Breast epithelium (tissue), 4 donors: ENCODE results near the gene RSPH9. TPM values are rescaled to one million over a fixed set of nuclear protein-coding genes. Genes with fewer than 3 reads are reported as not detected.

Experiments used
- DNase-seq, 2 donors: peaks; one replicate each; pipeline ENCODE4 v3.0.0-alpha.2; 2019; ENCODE audit warnings: low spot score in 2 of 2
- H3K27ac ChIP-seq, 2 donors: fragments of 200-600 bp; sonication (generic) in 1 of 2; one replicate each; pipeline ENCODE4 v1.5.1; 2016 to 2019; ENCODE audit warnings: mild to moderate bottlenecking in 1 of 2
- H3K27me3 ChIP-seq, 2 donors: fragments of 200-600 bp; sonication (generic) in 1 of 2; one replicate each; pipeline versions ENCODE4 v1.5.1 to v1.6.0; 2017 to 2019; ENCODE audit warnings: control low read depth in 1 of 2, mild to moderate bottlenecking in 1 of 2
- H3K36me3 ChIP-seq: fragments of 200-600 bp; one replicate; pipeline ENCODE4 v1.5.1; 2019
- H3K4me1 ChIP-seq, 2 donors: fragments of 200-600 bp; sonication (generic); one replicate each; pipeline ENCODE4 v1.5.1; 2016 to 2019; ENCODE audit warnings: control low read depth in 1 of 2
- H3K4me3 ChIP-seq, 3 donors: fragments of 200-600 bp; sonication (generic); 1 replicate in 2 of 3; 2 replicates in 1 of 3; pipeline ENCODE4 v1.5.1; 2016 to 2019; ENCODE audit warnings: mild to moderate bottlenecking in 3 of 3, moderate library complexity in 2 of 3
- H3K9me3 ChIP-seq, 2 donors: fragments of 200-600 bp; sonication (generic) in 1 of 2; one replicate each; pipeline ENCODE4 v1.5.1; 2016 to 2019; ENCODE audit warnings: control low read depth in 1 of 2
- POLR2A ChIP-seq: fragments of 450-650 bp; IDR thresholded peaks from one replicate; pipeline ENCODE4 v1.6.1; 2016; ENCODE audit warnings: antibody characterized with exemption, mild to moderate bottlenecking, moderate library complexity
- POLR2AphosphoS5 ChIP-seq, 3 donors: sonication (generic); formaldehyde crosslinking; IDR thresholded peaks; one replicate each; pipeline ENCODE4 v1.6.1; 2017; ENCODE audit warnings: antibody characterized with exemption in 3 of 3
- intact Hi-C: fragments of 100-400 bp; cut with DNase I; formaldehyde crosslinking; loops from one replicate; pipeline ENCODE4 v1.15.1; 2023; ENCODE audit warnings: low total_unique reads
- total RNA-seq, 3 donors: library from RNA; depleted of rRNA; stranded (reverse); fragments of >200 nt; gene quantifications; one replicate each; pipeline ENCODE4 v1.1.0, GENCODE V29; 2016
- TF ChIP-seq, protein P1 (sequence below), 3 donors: fragments of 450-650 bp; IDR thresholded peaks; one replicate each; pipeline ENCODE4 v1.5.1; 2016 to 2017; ENCODE audit warnings: antibody characterized with exemption in 3 of 3, mild to moderate bottlenecking in 3 of 3, moderate library complexity in 3 of 3

The RSPH9 gene
- total RNA-seq, 3 donors from 2014 or later = not detected

DNA sequence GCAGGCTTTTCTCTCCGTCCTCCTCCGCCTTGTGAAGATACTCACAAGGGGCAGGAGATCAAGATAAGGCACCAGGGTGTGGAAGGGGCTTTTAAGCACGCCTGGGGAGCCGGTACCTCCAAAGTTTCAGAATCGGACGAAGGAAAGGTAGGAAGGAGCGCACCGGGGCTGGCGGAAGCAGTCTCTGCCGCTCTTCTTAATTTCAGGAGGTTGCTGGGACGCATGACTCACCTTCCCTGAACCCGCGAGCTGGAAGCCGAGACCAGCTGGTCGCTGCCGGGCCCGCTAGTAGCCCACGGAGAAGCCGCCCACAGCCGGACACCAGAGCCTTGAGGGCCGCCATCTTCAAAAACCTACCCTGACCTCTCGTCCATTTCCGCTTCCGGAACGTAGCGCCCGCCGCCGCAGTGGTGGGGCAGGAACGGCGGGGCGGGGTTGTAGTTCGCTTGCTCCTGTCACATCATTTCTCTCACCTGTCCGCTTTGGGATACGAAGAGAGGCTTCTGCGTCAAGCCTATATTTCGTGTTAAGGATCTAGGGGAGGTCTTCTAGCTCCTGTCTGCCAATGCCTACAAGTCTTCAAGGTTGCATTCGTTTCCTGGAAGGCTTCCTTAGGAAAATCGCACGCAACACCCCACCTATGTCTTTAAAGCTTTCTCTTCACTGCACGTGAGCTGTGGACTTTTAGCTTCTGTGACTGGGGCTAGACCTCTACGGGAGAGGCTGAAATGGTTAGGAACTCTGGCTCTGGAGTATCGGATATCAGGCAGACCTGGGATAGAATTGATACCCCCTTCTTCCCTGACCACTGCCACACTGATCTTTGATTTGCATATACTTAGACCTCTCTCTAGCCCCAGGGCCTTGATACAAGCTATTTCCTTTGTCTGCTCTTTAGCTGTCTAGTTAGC, 42.9 kb downstream of the RSPH9 start, which contains the start of gene MRPS18A:
Gene MRPS18A (minus strand): TSS at position 355 of the 911 bp plus-strand sequence. CDS start 12 bp downstream, at position 343.
- H3K4me1 ChIP-seq = peaks cover 3 to 6% of the 10 kb centered on the region in 2 donors
- intact Hi-C loops = no loop called here
- peak; percentile 73 to 83 for DNase-seq
- H3K27me3 ChIP-seq = no peaks in the 10 kb centered on the region
- H3K9me3 ChIP-seq = no peaks in the 10 kb centered on the region
- peak within 1 kb of the TSS; percentile 79 to 88 for H3K27ac ChIP-seq
- TF ChIP-seq POLR2A (peak; percentile 23), POLR2AphosphoS5 (IDR thresholded peaks at IDR 0.05) (peak in 2 of 3 donors; percentile 53 to 84)
- TF ChIP-seq, protein P1, sequence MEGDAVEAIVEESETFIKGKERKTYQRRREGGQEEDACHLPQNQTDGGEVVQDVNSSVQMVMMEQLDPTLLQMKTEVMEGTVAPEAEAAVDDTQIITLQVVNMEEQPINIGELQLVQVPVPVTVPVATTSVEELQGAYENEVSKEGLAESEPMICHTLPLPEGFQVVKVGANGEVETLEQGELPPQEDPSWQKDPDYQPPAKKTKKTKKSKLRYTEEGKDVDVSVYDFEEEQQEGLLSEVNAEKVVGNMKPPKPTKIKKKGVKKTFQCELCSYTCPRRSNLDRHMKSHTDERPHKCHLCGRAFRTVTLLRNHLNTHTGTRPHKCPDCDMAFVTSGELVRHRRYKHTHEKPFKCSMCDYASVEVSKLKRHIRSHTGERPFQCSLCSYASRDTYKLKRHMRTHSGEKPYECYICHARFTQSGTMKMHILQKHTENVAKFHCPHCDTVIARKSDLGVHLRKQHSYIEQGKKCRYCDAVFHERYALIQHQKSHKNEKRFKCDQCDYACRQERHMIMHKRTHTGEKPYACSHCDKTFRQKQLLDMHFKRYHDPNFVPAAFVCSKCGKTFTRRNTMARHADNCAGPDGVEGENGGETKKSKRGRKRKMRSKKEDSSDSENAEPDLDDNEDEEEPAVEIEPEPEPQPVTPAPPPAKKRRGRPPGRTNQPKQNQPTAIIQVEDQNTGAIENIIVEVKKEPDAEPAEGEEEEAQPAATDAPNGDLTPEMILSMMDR (IDR thresholded peaks at IDR 0.05) = no peak
- H3K36me3 ChIP-seq = no peaks in the 10 kb centered on the region
- peak within 1 kb of the TSS; percentile 72 to 90 (median 86) for H3K4me3 ChIP-seq

DNA sequence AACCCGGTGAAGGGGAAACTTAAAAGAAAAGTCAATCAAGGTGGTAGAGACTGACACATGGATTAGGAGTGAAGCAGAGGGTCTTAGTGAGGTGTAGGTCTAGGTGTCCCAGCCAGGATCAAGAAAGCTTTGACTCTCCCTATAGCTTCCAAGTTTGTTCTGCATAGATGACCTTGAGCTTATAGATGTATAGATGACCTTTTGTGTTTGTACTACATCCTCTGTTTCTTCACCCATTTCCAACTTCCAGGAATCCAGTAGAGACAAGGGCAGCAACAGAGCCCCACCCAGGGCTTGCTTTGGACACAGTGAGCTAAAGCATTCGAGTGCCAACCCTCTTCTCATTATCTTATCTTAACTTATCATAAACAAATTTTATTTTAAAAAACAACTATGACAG, 44.6 kb downstream of the RSPH9 start:
- intact Hi-C loops = no loop called here
- no peak for DNase-seq
- H3K4me1 ChIP-seq = peaks cover 3 to 6% of the 10 kb centered on the region in 2 donors
- TF ChIP-seq POLR2A (no peak), POLR2AphosphoS5 (IDR thresholded peaks at IDR 0.05) (no peak)
- TF ChIP-seq, protein P1 (IDR thresholded peaks at IDR 0.05) = no peak
- no peaks in the 10 kb centered on the region for H3K9me3 ChIP-seq
- no peak overlapping the region for H3K27ac ChIP-seq
- no peaks in the 10 kb centered on the region for H3K27me3 ChIP-seq
- no peak overlapping the region for H3K4me3 ChIP-seq
- H3K36me3 ChIP-seq = no peaks in the 10 kb centered on the region

DNA sequence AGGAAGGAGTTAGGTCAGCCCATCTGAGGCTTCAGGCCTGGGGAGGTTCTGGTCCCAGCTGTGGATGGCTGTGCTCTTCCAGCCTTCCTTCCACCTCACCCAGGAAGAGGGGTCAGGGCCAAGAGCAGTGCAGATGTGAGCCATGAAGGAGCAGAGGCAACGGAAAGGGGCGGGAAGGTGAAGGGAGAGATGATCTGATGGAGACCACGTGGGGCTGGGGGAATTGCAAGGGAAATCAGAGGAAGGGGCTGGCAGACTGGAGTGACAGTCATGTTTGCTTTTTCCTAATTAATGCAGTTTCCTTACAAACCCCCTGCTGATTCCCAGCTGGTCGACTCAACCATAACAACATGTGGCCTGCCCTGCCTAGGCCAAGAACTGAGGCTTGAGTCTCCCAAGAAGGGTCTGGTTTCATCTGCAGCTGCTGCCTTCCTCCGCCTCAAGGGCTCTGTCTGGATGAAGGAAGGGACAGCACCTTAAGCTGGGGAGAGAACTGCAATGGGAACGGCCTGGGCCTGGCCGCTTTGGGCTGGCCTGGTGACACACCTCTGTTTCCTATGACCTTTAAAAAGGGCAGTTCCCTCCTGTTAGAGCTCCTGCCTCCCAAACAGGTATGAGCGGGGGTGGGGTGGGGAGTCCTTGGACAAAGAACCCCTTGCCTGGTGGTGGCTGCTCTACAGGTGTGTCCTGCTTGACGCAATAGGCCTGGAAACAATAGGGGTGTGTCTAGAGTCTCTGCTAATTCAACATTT, 50.6 kb downstream of the RSPH9 start:
- no peak for TF ChIP-seq POLR2A
- intact Hi-C loops = no loop called here
- peak overlapping the region in 1 of 2 donors; percentile 59 for H3K27ac ChIP-seq

DNA sequence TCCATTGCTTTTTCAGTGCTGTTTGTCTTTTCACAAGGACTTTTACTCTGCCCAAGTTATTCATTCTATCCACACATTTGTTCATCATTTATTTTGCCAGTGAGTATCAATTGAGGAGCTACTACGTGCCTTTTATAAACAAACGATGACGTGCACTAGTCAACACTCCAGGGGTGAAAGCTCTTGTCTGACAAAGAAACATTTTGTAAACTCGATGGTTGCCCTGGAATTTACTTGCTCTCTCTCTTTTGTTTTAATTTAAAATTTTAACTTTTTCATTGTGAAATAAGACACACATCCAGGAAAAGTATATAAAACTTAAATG, 51.1 kb downstream of the RSPH9 start:
- no peak for DNase-seq
- Histone ChIP-seq H3K9me3 (no peaks in the 10 kb centered on the region), H3K27ac (peak overlapping the region in 1 of 2 donors; percentile 15), H3K27me3 (no peaks in the 10 kb centered on the region), H3K36me3 (no peaks in the 10 kb centered on the region), H3K4me1 (peaks cover 0 to 7% of the 10 kb centered on the region in 2 donors), H3K4me3 (no peak overlapping the region)
- intact Hi-C loops = no loop called here
- TF ChIP-seq, protein P1 (IDR thresholded peaks at IDR 0.05) = no peak
- no peak for TF ChIP-seq POLR2AphosphoS5 (IDR thresholded peaks at IDR 0.05)
- no peak for TF ChIP-seq POLR2A

More for the DNA sequence above, 50.6 kb downstream of the RSPH9 start:
- H3K4me1 ChIP-seq = peaks cover 0 to 7% of the 10 kb centered on the region in 2 donors
- H3K4me3 ChIP-seq = no peak overlapping the region
- no peaks in the 10 kb centered on the region for H3K36me3 ChIP-seq
- peak in 1 of 2 donors; percentile 64 for DNase-seq
- no peaks in the 10 kb centered on the region for H3K27me3 ChIP-seq
- no peaks in the 10 kb centered on the region for H3K9me3 ChIP-seq

DNA sequence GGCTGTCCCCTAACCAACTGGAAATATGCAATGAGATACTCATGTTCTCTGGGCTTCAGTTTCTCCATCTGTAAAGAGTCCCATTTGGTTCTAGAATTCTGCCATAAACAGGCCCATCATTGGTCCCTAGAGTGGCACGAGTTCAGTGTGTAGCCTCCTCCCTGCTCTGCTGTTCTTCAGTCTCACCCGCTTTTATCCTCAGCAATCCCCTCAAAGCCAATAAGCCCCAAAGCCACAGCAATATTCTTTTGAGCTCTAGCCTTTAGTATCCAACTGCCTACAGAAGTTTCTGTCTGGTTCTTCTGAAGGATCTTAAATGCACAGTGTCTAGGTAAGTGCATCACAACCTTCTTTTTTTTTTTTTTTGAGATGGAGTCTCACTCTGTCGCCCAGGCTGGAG, 52.6 kb downstream of the RSPH9 start:
- H3K9me3 ChIP-seq = no peaks in the 10 kb centered on the region
- no peak for DNase-seq
- H3K4me1 ChIP-seq = peaks cover 0 to 13% of the 10 kb centered on the region in 2 donors
- no peaks in the 10 kb centered on the region for H3K36me3 ChIP-seq
- TF ChIP-seq POLR2A = no peak
- TF ChIP-seq, protein P1 (IDR thresholded peaks at IDR 0.05) = no peak
- no peak for TF ChIP-seq POLR2AphosphoS5 (IDR thresholded peaks at IDR 0.05)
- H3K27ac ChIP-seq = no peak overlapping the region
- intact Hi-C loops = no loop called here
- no peaks in the 10 kb centered on the region for H3K27me3 ChIP-seq
- H3K4me3 ChIP-seq = no peak overlapping the region
